Forelimb muscle (tissue), 1 donor: Measurements from ENCODE around the gene HRC. TPM values are rescaled to one million over a fixed set of nuclear protein-coding genes. Genes with fewer than 3 reads are reported as not detected.

Experiments
- DNase-seq: peaks from one replicate; pipeline ENCODE4 v3.0.0-alpha.2; 2013; ENCODE audit warnings: low read depth
- polyA plus RNA-seq: library from polyadenylated mRNA; unstranded; fragments of 120-200 nt; gene quantifications from one replicate; pipeline ENCODE4 v1.2.1, GENCODE V29; 2013; ENCODE audit not compliant: insufficient read length

The HRC gene
- polyA plus RNA-seq, 1 donor, result 178 TPM

DNA sequence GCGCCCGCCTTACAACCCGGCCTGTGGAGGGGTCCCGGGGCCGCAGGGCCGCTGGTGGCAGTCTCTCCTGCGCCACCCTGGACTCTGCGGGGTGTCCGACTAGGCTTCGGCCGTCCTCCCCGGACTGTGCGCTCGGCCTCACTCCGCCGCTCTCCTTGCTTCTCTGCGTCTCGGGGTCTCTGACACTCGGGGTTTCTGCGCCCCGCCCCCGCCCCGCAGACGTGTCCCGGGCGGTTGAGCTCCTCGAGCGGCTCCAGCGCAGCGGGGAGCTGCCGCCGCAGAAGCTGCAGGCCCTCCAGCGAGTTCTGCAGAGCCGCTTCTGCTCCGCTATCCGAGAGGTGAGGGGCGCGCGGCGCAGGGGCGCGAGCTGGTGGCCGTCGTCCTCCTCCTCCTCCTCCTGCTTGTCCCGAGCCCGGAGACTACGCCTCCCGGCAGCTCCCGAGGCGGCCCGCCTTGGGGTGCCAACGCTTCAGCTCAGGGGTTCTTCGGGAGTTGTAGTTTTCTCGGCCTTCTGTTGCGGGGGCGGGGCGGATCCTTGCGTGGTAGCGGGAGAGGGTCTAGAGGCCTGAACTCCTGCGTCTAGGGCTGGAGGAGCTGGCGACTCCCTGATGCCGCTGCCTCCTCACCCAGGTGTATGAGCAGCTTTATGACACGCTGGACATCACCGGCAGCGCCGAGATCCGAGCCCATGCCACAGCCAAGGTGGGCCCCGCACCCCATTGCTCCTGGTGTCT, 40.4 kb downstream of the HRC start:
- no peak for DNase-seq

DNA sequence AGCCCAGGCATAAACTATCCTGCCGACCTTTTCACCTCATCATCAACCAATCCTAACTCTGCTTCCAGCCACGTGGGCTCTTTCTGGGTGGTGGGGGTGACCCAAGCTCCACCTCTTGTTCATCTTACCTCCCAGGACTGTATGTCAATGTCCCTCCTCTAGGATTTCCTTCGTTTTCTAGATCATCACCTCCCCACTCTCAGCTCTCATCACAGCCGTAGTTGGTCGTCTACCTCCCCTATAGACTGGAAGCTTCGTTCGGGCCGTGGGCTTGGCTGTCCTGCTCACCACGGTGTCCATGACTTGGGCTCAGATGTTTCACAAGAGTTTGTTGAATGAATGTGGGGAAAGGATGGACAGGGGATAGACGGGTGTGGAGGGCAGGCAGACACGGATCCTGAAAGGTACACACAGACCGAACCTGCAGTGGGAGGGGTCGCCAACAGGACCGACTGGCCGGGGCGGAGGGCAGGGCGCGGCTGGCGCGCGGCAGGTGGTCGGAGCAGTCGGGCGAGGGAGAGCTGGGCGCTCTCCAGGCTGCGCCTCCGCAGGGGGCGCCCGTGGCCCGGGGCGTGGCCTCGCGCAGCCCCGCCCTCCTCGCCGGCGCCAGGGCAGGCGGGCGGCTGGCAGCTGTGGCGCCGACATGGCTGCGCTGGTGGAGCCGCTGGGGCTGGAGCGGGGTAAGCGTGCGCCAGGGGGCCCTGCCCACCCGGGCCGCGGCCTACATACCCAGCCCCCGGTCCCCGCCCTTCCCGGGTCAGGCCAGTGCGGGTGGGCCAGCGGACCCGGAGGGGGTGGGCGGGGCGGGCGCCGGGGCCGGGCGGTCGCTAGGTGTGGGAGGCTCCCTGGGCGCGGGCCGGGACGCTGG, 41.2 kb downstream of the HRC start, which contains the start of gene LIN7B:
LIN7B (plus strand) TSS at position 609 of the 868 bp plus-strand sequence; CDS start at position 644, 35 bp downstream.
- no peak for DNase-seq

GRCh38 chr19:49111218-49111998, 43.8 kb downstream of the HRC start:
- no peak for DNase-seq

DNA sequence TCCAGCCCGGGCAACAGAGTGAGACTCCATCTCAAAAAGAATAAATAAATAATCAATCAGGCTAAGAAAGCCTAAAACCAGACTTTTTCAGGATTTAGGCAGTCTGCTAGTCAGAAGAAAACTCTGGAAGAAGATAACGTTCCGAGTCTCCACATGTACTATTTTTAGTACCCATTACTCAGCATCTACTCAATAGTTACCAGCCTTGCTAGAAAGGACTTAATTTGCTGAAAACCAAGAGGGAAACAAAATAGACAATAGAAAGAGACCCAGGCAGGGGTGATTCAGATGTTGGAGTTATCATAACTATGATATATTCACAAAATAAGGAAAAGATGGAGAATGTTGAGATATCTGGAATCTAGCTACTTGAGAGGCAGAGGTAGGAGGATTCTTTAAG, 44.6 kb downstream of the HRC start:
- DNase-seq, result no peak

GRCh38 chr19:49109569-49110233, 45.5 kb downstream of the HRC start:
- no peak for DNase-seq

- DNase-seq, result no peak
Observed at GRCh38 chr19:49109051-49109450, 46.1 kb downstream of the HRC start.

- no peak for DNase-seq
Observed at GRCh38 chr19:49107625-49108459, 47.4 kb downstream of the HRC start.

DNA sequence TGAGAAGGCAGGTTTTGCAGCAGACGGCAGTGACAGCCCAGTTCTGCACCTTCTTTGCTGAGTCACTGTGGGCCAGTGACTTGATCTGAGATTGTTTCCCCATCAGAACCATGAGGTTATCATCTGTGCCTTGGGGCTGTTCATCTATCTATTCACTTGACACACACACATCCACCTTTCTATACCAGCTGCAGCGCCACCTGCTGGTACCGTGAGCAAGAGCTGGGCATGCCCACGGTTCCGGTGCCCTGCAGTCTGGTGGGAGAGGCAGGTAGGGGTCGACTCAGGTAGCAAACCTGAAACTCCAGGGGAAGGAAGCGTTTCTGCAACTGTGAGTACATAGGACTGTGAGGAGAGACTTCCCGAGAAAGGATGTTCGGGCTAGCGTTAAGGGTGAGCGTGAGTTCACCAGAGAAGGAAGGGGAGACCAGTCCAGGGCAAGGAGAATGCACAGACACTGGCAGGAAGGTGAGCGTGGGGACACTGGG, 48.5 kb downstream of the HRC start:
- DNase-seq, result no peak

DNA sequence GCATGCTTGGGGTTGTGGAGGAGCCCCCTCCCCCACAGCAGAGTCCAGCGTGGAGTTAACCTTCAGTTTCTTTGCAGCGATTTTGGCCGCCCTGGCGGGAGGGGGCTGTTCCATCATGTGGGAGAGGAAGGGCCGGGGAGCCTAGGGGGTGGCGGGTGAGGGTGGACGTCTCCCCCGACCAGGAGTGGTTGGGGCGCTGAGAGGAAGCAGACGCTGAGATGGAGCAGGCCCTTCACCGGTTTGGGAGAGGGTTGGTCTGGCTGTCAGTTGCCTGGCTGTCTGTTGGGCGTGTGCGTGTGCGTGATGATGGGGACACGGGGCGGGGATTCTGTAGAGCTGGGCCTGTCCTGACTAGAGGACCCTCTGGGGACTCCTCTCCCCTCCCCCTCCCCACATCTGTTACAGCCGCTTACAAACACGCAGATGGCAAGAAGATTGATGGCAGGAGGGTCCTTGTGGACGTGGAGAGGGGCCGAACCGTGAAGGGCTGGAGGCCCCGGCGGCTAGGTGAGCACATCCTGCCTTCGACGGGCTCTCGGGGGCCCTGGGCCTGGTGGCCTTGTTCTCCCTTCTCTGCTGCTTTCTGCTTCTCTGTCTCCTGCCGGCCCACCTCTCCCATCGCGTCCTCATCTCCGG, 50.8 kb downstream of the HRC start:
- no peak for DNase-seq

DNA sequence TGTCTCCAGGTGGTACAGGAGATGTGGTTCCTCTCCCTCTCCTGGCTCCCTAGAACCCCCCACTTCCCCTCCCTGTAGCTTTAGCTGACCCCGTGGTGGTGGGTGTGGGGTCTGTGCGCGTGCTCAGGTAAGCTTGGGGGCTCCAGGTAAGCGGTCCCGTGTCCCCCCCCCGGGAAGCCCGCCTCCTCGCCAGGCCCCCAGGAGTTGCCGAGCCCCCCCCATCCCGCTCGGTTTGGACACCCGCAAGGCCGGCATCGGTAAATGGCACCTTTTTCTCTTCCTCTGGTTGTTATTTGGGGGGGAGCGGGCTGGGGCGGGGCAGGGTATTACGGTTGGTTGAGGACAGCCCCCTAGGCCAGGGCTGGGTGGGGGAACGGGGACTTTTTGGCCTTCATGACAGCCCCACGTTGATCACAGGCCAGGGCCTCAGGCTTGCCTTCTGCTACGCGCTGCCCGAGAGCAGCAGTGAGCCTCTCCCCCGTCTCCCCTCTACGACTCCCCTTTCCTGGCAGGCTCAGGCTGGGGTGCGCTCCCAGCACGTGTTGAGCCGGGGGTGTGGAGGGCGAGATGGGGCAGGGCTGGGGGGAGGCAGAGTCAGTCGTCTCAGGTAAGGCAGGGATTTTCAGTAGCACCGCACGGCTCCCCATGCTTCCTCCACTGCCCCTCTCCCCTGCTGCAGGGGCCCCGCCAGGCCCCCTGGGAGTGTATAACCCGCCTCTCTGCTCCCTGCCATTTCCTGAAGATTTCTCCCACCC, 51.7 kb downstream of the HRC start:
- DNase-seq, result no peak

DNA sequence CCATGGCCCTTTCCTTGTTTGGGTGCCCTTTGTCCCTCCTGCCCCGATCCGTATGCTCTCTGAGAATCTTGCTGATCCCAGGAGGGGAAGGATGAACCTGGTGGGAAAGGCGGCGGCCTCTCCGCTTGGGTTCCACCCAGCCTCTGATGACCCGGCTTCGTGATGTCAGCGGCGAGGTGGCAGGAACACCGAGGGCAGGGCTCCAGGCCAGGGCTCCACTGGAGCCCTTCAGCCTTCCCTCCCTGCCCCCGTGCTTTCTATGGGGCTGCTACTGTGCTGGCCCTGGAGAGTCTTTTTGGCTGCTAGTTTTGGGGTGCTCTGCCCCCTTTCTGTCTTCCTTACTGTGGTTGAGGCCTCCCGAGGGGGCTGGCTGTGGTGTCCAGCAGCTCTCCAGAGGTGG, 52.9 kb downstream of the HRC start:
- no peak for DNase-seq

Other genes starting within 250 kb of the HRC start
- 0.54 TPM for gene DHDH, start 221.7 kb downstream of the HRC start, polyA plus RNA-seq
- gene BAX, start 200.5 kb downstream of the HRC start, polyA plus RNA-seq, result 40.7 TPM
- gene FTL, start 190.1 kb downstream of the HRC start, polyA plus RNA-seq, result 520 TPM
- 89.0 TPM for gene GYS1, start 162.1 kb downstream of the HRC start, polyA plus RNA-seq
- 55.3 TPM for gene RUVBL2, start 161.5 kb downstream of the HRC start, polyA plus RNA-seq
- gene LHB, start 138.3 kb downstream of the HRC start, polyA plus RNA-seq, result not detected
- gene CGB3, start 131.1 kb downstream of the HRC start, polyA plus RNA-seq, result not detected
- gene CGB2, start 123.5 kb downstream of the HRC start, polyA plus RNA-seq, result not detected
- gene CGB1, start 118.5 kb downstream of the HRC start, polyA plus RNA-seq, result not detected
- gene CGB5, start 111.5 kb downstream of the HRC start, polyA plus RNA-seq, result not detected
- gene CGB8, start 106.3 kb downstream of the HRC start, polyA plus RNA-seq, result not detected
- 1.5 TPM for gene CGB7, start 97.6 kb downstream of the HRC start, polyA plus RNA-seq
- 6.5 TPM for gene NTF4, start 90.6 kb downstream of the HRC start, polyA plus RNA-seq
- gene KCNA7, start 82.7 kb downstream of the HRC start, polyA plus RNA-seq, result 10.4 TPM
- 218 TPM for gene SNRNP70, start 69.9 kb downstream of the HRC start, polyA plus RNA-seq
- gene LIN7B, start 41.0 kb downstream of the HRC start, polyA plus RNA-seq, result 16.1 TPM
- 0.33 TPM for gene C19orf73, start 36.3 kb downstream of the HRC start, polyA plus RNA-seq
- gene PPFIA3, start 35.9 kb downstream of the HRC start, polyA plus RNA-seq, result 7.8 TPM
- 32.7 TPM for gene TRPM4, start 2.4 kb upstream of the HRC start, polyA plus RNA-seq
- gene SLC6A16, start 169.8 kb upstream of the HRC start, polyA plus RNA-seq, result 1.0 TPM
- 19.9 TPM for gene CD37, start 180.0 kb upstream of the HRC start, polyA plus RNA-seq
- 54.4 TPM for gene TEAD2, start 207.0 kb upstream of the HRC start, polyA plus RNA-seq
- 2.4 TPM for gene DKKL1, start 208.5 kb upstream of the HRC start, polyA plus RNA-seq
- gene KASH5, start 232.9 kb upstream of the HRC start, polyA plus RNA-seq, result not detected